ENCODE data around the gene ROR1. TPM values are rescaled to one million over a fixed set of nuclear protein-coding genes. Genes with fewer than 3 reads are reported as not detected.

ROR1 gene
- polyA plus RNA-seq, 1 experiment = 7.1 TPM

DNA sequence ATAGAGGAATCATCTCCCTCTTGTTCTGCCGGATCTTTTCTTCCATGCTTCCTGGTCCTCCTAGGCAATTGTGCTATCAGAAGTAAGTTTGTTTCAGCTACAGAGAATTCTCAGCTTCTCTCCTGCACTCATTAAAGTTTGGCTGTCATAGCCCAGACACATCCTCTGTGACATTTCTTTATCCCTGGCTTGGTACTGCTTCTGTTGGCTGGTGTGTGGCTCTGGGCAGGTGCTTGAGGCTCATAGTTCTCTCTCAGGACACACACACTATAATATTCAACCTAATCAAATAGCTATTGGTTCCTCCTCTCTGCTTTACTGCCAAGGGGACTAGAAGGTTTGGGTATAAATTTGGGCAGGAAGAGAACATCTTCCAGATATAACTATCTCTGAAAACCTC is 172.1 kb downstream of the ROR1 start:
- TF ChIP-seq, protein P1, sequence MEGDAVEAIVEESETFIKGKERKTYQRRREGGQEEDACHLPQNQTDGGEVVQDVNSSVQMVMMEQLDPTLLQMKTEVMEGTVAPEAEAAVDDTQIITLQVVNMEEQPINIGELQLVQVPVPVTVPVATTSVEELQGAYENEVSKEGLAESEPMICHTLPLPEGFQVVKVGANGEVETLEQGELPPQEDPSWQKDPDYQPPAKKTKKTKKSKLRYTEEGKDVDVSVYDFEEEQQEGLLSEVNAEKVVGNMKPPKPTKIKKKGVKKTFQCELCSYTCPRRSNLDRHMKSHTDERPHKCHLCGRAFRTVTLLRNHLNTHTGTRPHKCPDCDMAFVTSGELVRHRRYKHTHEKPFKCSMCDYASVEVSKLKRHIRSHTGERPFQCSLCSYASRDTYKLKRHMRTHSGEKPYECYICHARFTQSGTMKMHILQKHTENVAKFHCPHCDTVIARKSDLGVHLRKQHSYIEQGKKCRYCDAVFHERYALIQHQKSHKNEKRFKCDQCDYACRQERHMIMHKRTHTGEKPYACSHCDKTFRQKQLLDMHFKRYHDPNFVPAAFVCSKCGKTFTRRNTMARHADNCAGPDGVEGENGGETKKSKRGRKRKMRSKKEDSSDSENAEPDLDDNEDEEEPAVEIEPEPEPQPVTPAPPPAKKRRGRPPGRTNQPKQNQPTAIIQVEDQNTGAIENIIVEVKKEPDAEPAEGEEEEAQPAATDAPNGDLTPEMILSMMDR (IDR thresholded peaks at IDR 0.05; ENCODE audit: low read depth, low read length) = no peak
- POLR2A ChIA-PET = no interaction called here
- CTCF ChIA-PET = no interaction called here
- H3K4me3 ChIP-seq (ENCODE audit: low read depth, low read length) = no peak overlapping the region
- no peaks in the 10 kb centered on the region for H3K9me3 ChIP-seq (ENCODE audit: control insufficient read depth, insufficient read depth, low read length)
- H3K27ac ChIP-seq (ENCODE audit: low read depth, low read length) = no peak overlapping the region
- DNase-seq (ENCODE audit: low read depth, low spot score) = no peak
- no peaks in the 10 kb centered on the region for H3K27me3 ChIP-seq (ENCODE audit: control insufficient read depth, insufficient read depth, low read length)

DNA sequence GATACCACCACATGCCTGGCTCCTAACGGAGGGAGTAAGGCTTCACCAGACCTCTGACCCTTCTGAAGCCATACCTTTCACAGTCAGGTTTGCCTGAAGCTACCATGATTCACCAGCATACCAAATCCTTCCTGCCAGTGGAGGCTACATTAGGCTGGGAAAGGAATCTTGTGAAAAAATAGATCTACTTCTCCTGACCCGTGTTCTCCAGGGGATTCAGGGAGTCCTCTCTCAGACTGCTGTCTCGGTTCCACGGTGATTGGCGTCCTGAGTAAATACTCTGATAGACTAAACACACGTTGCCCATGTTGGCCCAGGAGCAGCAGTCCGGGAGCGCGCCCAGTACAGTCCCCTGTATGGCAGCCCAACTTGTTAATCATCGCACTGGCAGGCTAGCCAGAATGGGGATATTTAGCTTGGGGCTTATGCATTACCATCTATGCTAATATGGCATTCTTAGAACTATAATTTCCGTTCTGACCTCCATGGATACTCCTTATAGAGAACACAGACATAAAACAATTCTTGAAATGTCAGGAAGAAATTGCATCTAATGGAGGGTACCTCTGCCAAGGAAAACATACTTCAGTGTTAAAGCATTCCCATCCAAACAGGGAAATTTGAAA is 173.2 kb downstream of the ROR1 start:
- no peaks in the 10 kb centered on the region for H3K9me3 ChIP-seq (ENCODE audit: control insufficient read depth, insufficient read depth, low read length)
- no peak for DNase-seq (ENCODE audit: low read depth, low spot score)
- H3K27ac ChIP-seq (ENCODE audit: low read depth, low read length) = no peak overlapping the region
- ChIA-PET POLR2A (no interaction called here), CTCF (no interaction called here)
- TF ChIP-seq, protein P1 (IDR thresholded peaks at IDR 0.05; ENCODE audit: low read depth, low read length) = no peak
- H3K4me3 ChIP-seq (ENCODE audit: low read depth, low read length) = no peak overlapping the region
- H3K27me3 ChIP-seq (ENCODE audit: control insufficient read depth, insufficient read depth, low read length) = no peaks in the 10 kb centered on the region

DNA sequence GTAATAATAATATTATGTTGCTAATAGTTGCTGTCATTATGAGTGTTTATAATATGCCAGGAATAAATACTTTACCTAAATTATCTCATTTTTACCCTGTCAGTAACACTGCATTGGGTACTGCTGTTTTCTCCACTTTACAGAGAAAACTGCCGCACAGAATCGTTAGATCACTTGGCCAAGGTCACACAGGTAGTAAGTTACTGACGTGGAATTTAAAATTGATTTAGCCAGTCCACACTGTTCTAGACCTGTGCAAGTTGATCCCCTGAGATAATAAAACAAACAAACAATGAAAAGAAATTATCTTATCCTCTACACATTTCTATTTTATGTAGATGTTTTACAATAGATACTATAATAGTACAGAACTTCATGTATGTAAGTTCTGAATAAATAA is 174.1 kb downstream of the ROR1 start:
- POLR2A ChIA-PET = no interaction called here
- TF ChIP-seq, protein P1 (IDR thresholded peaks at IDR 0.05; ENCODE audit: low read depth, low read length) = no peak
- no peak for DNase-seq (ENCODE audit: low read depth, low spot score)

DNA sequence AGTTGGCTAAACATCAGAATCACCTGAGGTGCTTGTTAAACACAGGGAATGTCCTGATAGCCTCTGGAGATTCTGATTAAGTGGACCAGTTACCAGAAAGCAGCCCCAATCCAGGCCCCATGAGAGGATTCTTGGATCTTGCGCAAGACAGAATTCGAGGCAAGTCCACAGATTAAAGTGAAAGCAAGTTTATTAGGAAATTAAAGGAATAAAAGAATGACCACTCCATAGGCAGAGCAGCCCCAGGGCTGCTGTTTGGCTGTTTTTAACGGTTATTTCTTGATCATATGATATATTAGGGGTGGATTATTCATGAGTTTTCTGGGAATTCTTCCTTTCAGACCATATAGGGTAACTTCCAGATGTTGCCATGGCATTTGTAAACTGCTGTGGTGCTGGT is 176.2 kb downstream of the ROR1 start:
- no peak overlapping the region for H3K27ac ChIP-seq (ENCODE audit: low read depth, low read length)
- H3K9me3 ChIP-seq (ENCODE audit: control insufficient read depth, insufficient read depth, low read length) = no peaks in the 10 kb centered on the region; the same call in 1 of the 2 replicates
- no peaks in the 10 kb centered on the region for H3K27me3 ChIP-seq (ENCODE audit: control insufficient read depth, insufficient read depth, low read length)
- CTCF ChIA-PET = no interaction called here
- H3K4me3 ChIP-seq (ENCODE audit: low read depth, low read length) = no peak overlapping the region
- POLR2A ChIA-PET = no interaction called here
- DNase-seq (ENCODE audit: low read depth, low spot score) = no peak
- TF ChIP-seq, protein P1 (IDR thresholded peaks at IDR 0.05; ENCODE audit: low read depth, low read length) = no peak

More for the DNA sequence above, 174.1 kb downstream of the ROR1 start:
- H3K27ac ChIP-seq (ENCODE audit: low read depth, low read length) = no peak overlapping the region
- no peaks in the 10 kb centered on the region for H3K27me3 ChIP-seq (ENCODE audit: control insufficient read depth, insufficient read depth, low read length)
- no peaks in the 10 kb centered on the region for H3K9me3 ChIP-seq (ENCODE audit: control insufficient read depth, insufficient read depth, low read length)
- CTCF ChIA-PET = no interaction called here
- no peak overlapping the region for H3K4me3 ChIP-seq (ENCODE audit: low read depth, low read length)

DNA sequence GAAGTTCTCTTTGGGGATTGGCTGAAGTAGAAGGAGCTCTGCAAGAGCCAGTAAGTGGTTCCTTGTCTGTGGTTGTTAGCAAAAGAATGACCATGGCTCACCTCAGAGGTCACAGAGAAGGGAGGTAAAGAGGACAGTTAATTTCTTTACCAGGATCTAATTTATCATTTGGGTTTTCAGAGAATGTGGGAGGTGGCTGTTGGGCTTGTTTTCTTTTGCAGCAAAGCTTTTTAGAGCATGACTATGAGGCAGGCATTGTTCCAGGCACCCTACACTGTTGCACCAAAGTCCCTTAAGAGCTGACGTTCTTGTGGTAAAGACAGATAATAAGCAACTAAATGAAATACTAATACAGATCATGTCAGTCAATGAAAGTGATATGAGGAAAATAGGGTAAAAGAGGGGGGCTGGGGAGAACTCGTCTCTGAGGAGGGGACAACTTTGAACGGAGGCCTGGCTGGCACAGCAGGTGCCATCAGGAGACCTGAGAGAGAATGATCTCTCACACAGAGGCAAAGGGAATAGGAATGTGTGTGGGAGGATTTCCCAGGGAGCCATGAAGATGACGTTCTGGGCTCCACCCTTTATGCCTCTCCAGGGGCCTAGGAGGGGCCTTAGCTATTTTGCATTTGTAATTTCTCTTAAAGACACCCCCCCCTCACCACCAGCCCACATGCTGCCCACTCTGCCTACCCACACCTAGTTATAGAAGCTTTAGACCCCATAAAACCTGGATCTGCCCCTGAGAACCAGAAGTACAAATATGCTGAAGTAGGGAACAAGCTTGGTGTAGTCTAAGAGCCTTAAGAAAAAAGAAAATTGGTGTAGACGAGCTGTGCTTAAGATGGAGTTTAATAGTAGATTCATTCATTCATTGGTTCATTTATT is 177.5 kb downstream of the ROR1 start:
- TF ChIP-seq, protein P1 (IDR thresholded peaks at IDR 0.05; ENCODE audit: low read depth, low read length) = no peak
- ChIA-PET CTCF (no interaction called here), POLR2A (no interaction called here)
- Histone ChIP-seq H3K4me3 (ENCODE audit: low read depth, low read length) (no peak overlapping the region), H3K27me3 (ENCODE audit: control insufficient read depth, insufficient read depth, low read length) (no peaks in the 10 kb centered on the region), H3K9me3 (ENCODE audit: control insufficient read depth, insufficient read depth, low read length) (no peaks in the 10 kb centered on the region; the same call in 1 of the 2 replicates), H3K27ac (ENCODE audit: low read depth, low read length) (no peak overlapping the region)
- no peak for DNase-seq (ENCODE audit: low read depth, low spot score)
